Brain microvascular endothelial cell (primary cell): Measurements from ENCODE around the gene NOD2.

Experiments used
- DNase-seq: peaks from one replicate; pipeline ENCODE4 v3.0.0-alpha.2; 2020
- H3K27ac ChIP-seq: fragments of 250-450 bp; sonication (Bioruptor Pico); 2 replicates; pipeline ENCODE4 v1.5.1; 2020; ENCODE audit warnings: mild to moderate bottlenecking, moderate library complexity
- H3K27me3 ChIP-seq: fragments of 250-450 bp; sonication (Bioruptor Pico); replicated peaks from 2 replicates; pipeline ENCODE4 v1.5.1; 2020; ENCODE audit warnings: mild to moderate bottlenecking
- H3K36me3 ChIP-seq: fragments of 250-450 bp; sonication (Bioruptor Pico); replicated peaks from 2 replicates; pipeline ENCODE4 v1.5.1; 2020; ENCODE audit warnings: mild to moderate bottlenecking
- H3K4me3 ChIP-seq: 2 replicates; pipeline ENCODE4 v1.5.1; 2011; ENCODE audit warnings: low read depth, mild to moderate bottlenecking, control low read depth, low read length, moderate library complexity
- in situ Hi-C: cut with HindIII; loops from 2 replicates; pipeline ENCODE4 v1.10.0; 2017; ENCODE audit warnings: low sequenced_read_pairs, low pct_ligation_motif_present
- TF ChIP-seq, protein P1 (sequence below): IDR thresholded peaks from 2 replicates; pipeline ENCODE4 v1.5.1; 2011; ENCODE audit warnings: low read depth, mild to moderate bottlenecking, moderate library complexity, low read length, control low read depth, inconsistent platforms; ENCODE audit errors: missing control alignments

NOD2 gene

DNA sequence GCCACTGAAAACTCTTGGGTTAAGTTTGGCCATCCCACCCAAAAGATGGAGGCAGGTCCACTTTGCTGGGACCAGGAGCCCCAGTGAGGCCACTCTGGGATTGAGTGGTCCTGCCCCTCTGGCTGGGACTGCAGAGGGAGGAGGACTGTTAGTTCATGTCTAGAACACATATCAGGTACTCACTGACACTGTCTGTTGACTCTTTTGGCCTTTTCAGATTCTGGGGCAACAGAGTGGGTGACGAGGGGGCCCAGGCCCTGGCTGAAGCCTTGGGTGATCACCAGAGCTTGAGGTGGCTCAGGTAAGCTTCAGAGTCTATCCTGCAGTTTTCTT is 29.0 kb downstream of the NOD2 start:
- no peak overlapping the region for H3K27ac ChIP-seq
- DNase-seq = no peak
- H3K36me3 ChIP-seq = no peaks in the 10 kb centered on the region
- no peak overlapping the region for H3K4me3 ChIP-seq
- TF ChIP-seq, protein P1, sequence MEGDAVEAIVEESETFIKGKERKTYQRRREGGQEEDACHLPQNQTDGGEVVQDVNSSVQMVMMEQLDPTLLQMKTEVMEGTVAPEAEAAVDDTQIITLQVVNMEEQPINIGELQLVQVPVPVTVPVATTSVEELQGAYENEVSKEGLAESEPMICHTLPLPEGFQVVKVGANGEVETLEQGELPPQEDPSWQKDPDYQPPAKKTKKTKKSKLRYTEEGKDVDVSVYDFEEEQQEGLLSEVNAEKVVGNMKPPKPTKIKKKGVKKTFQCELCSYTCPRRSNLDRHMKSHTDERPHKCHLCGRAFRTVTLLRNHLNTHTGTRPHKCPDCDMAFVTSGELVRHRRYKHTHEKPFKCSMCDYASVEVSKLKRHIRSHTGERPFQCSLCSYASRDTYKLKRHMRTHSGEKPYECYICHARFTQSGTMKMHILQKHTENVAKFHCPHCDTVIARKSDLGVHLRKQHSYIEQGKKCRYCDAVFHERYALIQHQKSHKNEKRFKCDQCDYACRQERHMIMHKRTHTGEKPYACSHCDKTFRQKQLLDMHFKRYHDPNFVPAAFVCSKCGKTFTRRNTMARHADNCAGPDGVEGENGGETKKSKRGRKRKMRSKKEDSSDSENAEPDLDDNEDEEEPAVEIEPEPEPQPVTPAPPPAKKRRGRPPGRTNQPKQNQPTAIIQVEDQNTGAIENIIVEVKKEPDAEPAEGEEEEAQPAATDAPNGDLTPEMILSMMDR = no peak
- no peaks in the 10 kb centered on the region for H3K27me3 ChIP-seq
- in situ Hi-C loops = no loop called here

DNA sequence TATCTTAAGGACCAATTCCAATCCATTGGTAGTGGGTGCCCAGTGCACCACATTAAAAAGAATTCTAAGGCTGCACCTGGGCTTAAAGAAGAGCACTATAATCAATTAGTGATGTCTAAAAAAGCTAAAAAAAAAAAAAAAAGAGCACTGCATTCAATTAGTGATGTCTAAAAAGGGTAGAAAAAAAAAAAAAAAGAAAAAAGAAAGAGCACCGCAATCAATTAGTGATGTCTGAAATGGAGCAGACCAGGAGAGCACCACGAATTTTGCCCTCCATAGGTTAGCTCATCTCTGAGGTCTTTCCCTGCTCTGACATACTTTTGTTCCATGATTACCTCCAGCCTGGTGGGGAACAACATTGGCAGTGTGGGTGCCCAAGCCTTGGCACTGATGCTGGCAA is 29.6 kb downstream of the NOD2 start:
- DNase-seq = no peak
- TF ChIP-seq, protein P1 = no peak
- H3K36me3 ChIP-seq = no peaks in the 10 kb centered on the region
- no peaks in the 10 kb centered on the region for H3K27me3 ChIP-seq
- H3K27ac ChIP-seq = no peak overlapping the region
- in situ Hi-C loops = no loop called here
- no peak overlapping the region for H3K4me3 ChIP-seq

- Histone ChIP-seq H3K27me3 (no peaks in the 10 kb centered on the region), H3K36me3 (no peaks in the 10 kb centered on the region), H3K27ac (no peak overlapping the region), H3K4me3 (no peak overlapping the region)
- TF ChIP-seq, protein P1 = no peak
- no peak for DNase-seq
- in situ Hi-C loops = no loop called here
Measured at GRCh38 chr16:50724306-50724705, 30.9 kb downstream of the NOD2 start.

DNA sequence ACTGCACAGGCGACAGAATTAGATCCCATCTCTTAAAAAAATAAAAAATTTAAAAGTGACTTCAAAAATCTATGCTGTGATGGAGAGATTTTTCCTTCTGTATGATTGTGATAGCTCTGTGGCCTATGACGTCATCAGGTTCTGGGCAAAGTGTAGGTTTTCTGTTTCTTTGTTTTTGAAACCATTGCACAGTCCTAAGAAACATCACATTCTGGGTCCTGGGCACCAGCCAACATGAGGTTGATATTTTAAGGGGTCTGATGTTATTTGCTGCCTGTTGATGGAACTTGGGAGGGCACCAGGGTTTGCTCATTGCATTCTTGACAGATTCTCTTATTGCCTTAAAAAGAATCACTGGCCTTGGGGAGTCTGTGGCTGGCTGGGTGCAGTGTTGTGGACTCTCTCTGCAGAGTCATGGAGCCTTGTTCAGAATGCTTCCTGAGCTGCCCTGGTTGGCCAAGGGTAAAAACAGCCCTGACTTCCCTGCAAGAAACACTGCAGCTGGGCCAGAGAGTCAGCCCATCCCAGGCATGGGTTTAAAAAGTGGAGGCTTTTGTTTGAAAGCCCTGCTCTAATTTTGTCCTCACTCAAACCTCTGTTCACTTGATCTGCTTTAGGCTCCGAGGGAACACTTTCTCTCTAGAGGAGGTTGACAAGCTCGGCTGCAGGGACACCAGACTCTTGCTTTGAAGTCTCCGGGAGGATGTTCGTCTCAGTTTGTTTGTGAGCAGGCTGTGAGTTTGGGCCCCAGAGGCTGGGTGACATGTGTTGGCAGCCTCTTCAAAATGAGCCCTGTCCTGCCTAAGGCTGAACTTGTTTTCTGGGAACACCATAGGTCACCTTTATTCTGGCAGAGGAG is 38.0 kb downstream of the NOD2 start:
- no peaks in the 10 kb centered on the region for H3K27me3 ChIP-seq
- TF ChIP-seq, protein P1 = no peak
- H3K27ac ChIP-seq = no peak overlapping the region
- in situ Hi-C loops = no loop called here
- H3K36me3 ChIP-seq = no peaks in the 10 kb centered on the region
- DNase-seq = no peak
- H3K4me3 ChIP-seq = no peak overlapping the region

DNA sequence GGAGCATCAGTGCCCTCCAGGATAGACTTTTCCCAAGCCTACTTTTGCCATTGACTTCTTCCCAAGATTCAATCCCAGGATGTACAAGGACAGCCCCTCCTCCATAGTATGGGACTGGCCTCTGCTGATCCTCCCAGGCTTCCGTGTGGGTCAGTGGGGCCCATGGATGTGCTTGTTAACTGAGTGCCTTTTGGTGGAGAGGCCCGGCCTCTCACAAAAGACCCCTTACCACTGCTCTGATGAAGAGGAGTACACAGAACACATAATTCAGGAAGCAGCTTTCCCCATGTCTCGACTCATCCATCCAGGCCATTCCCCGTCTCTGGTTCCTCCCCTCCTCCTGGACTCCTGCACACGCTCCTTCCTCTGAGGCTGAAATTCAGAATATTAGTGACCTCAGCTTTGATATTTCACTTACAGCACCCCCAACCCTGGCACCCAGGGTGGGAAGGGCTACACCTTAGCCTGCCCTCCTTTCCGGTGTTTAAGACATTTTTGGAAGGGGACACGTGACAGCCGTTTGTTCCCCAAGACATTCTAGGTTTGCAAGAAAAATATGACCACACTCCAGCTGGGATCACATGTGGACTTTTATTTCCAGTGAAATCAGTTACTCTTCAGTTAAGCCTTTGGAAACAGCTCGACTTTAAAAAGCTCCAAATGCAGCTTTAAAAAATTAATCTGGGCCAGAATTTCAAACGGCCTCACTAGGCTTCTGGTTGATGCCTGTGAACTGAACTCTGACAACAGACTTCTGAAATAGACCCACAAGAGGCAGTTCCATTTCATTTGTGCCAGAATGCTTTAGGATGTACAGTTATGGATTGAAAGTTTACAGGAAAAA is 38.8 kb downstream of the NOD2 start:
- Histone ChIP-seq H3K36me3 (no peaks in the 10 kb centered on the region), H3K4me3 (no peak overlapping the region), H3K27ac (no peak overlapping the region), H3K27me3 (no peaks in the 10 kb centered on the region)
- TF ChIP-seq, protein P1 = no peak
- in situ Hi-C loops = no loop called here
- no peak for DNase-seq
